Gastroesophageal sphincter (tissue), 3 donors: ENCODE results near the gene PHLDB2.

Source experiments
- POLR2AphosphoS5 ChIP-seq: sonication (generic); formaldehyde crosslinking; IDR thresholded peaks from one replicate; pipeline ENCODE4 v1.6.1; 2017; ENCODE audit warnings: antibody characterized with exemption
- TF ChIP-seq, protein P1 (sequence below), 4 experiments: fragments of 200-600 bp in 2 of 4; fragments of 450-650 bp in 2 of 4; sonication (generic) in 1 of 4; IDR thresholded peaks; one replicate each; pipeline ENCODE4 v1.5.1; 2017 to 2019; ENCODE audit warnings: antibody characterized with exemption in 4 of 4, mild to moderate bottlenecking in 2 of 4, moderate library complexity in 2 of 4

DNA sequence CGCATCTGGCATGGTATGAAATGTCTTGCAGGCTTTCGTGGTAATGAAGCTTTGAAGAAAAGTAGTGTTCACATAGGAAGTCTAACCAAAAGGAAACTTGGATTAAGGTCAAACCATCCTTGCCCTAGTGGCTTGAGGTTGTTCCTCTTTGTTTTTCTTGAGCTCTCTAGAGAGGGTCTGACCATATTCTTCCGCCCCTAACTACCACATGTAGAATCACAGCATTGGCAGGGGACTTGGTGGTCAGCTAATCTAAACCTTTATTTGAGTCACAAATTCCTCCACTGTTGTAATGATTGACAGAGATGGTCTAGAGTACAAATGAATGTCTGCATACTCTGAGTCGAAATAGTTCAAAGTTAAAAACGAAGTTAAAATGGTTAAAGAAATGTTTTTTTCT lies 39.1 kb upstream of the PHLDB2 start:
- TF ChIP-seq, protein P1, sequence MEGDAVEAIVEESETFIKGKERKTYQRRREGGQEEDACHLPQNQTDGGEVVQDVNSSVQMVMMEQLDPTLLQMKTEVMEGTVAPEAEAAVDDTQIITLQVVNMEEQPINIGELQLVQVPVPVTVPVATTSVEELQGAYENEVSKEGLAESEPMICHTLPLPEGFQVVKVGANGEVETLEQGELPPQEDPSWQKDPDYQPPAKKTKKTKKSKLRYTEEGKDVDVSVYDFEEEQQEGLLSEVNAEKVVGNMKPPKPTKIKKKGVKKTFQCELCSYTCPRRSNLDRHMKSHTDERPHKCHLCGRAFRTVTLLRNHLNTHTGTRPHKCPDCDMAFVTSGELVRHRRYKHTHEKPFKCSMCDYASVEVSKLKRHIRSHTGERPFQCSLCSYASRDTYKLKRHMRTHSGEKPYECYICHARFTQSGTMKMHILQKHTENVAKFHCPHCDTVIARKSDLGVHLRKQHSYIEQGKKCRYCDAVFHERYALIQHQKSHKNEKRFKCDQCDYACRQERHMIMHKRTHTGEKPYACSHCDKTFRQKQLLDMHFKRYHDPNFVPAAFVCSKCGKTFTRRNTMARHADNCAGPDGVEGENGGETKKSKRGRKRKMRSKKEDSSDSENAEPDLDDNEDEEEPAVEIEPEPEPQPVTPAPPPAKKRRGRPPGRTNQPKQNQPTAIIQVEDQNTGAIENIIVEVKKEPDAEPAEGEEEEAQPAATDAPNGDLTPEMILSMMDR (IDR thresholded peaks at IDR 0.05), result no peak
- no peak for TF ChIP-seq POLR2AphosphoS5
